NCI-H82 (cell line): ENCODE measurements around the gene JKAMP.
"Not testable (repeated sequence)": the region's sequence is repeated elsewhere in the genome, so short reads cannot be mapped to it uniquely, and the experiment has no call there.

Source experiments
- DNase-seq: peaks from one replicate; lab custom pipeline; 2025; lab: John Stamatoyannopoulos, UW

The JKAMP gene, protein sequence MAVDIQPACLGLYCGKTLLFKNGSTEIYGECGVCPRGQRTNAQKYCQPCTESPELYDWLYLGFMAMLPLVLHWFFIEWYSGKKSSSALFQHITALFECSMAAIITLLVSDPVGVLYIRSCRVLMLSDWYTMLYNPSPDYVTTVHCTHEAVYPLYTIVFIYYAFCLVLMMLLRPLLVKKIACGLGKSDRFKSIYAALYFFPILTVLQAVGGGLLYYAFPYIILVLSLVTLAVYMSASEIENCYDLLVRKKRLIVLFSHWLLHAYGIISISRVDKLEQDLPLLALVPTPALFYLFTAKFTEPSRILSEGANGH

DNA sequence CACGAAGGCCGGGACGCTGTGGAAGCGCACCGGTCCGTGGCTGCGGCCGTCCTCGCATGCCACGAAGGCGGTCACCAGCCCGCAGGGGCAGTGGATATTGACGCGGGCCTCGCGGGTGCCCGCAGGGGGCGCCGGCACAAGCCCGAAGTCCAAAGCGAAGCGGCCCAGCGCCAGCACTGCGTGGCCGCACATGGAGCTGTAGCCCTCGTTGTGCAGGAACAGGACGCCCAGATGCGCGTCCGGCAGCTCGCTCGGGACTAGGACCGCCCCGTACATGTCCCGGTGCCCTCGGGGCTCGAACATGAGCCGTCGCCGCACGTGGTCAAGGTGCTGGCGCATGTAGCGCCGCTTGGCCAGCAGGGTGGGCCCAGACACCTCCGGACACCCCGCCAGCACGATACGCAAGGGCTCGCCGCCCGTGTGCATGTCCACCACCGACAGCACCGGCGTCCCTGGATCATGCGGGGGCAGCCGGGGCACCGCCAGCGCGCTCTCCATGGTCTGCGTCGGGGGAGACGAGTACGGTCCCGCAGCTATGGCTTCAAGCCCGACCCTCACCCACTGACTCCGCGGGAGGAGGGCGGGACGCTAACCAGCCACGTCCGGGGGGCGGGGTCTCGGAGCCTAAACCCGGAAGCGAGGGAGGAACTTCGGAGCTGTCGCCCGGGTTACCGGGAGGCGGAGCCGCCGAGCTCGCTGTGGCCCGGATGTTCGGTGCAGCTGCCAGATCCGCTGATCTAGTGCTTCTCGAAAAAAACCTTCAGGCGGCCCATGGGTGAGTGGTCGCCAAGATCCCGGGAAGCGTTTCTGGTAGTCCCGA is at the start of gene JKAMP, which contains the start of gene L3HYPDH:
TSS of gene JKAMP (plus strand) at position 699 of the 820 bp plus-strand sequence. CDS start at position 772, 73 bp downstream.
TSS of gene L3HYPDH (minus strand) at position 590 of the 820 bp plus-strand sequence. CDS start at position 498, 92 bp downstream.
- peak; percentile 97 for DNase-seq

DNA sequence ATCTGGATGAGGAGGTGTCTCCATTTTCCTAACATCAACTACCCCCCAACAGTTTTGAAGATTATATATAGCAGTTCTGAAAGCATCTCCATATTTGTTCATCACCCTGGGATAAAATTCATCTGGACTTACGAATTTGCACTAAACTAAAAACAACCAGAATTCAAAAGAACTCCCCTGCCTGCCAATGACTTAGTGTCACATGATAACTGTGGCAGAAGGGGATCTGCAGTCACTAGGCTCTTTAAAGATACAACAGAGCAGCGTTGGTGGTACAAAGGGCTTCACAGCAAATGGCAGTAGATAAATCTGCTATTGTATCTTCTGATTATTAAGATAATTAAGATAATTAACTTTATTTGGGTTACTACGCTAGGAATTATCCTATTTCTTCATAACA is 49.2 kb upstream of the JKAMP start:
- no peak for DNase-seq

DNA sequence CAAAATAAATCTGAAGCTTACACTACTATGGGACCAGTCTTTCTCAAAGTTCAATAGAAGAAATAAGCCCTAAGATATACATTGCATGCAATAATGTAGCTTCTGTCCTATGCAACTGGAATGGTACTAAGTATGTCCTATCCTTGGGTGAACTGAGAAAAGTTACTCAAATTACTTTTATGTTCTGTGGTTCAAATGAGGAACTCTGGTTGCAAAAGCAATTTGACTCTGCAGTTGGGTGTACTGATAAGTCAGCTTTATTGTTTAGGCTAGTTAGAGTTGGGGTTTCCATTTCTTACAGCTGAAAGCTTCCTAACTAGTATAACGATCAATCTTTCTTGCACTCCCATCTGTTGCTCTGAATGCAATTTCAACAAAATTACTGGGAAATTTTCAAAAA is 48.3 kb upstream of the JKAMP start:
- DNase-seq = no peak

DNA sequence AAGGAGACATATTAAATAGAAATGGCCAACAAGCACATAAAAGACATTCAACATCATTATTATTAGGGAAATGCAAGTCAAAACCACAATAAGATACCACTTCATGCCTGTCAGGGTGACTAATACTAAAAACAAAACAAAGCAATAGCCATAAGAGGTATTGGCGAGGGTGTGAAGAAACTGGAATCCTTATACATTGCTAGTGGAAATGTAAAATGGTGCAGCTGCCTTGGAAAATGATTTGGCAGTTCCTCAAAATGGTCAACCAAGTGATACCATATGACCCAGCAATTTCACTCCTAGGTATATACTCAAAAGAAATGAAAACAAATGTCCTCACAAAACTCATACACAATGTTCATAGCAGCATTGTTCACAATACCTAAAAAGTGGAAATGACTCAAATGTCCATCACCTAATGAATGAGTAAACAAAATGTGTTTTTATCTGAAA is 46.1 kb upstream of the JKAMP start:
- no peak for DNase-seq

DNA sequence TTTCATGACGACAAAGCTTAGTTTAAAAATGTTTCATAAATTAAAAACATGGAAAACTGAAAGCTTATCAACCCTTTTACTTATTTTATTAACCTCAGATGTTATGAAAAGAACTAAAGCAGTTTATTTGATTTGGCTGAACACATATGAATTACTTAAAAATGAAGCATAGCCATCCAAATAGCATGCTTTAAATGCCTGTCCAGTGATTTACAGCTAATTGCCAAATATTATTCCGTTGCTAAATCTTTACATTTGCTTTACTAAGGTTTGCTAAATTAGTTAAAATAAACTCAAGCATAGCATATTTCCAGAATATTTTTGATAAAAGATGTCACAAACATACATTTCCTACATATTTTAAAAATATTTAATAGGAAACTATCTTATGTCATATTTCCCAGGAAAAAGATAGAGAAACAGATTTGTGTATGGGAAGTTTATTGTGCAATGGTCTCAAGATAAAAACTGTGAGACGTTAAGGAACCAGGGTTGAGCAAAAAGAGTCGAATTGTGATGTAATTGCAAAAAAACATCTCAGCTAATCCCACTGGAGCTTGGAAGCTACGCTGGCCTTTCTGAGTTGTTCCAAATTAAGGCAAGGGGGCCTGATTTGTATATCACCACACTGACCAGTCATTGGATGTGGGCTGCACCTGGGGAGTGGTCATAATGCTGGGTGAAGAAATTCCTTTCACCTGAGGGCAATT is 44.9 kb upstream of the JKAMP start:
- DNase-seq = no peak

DNA sequence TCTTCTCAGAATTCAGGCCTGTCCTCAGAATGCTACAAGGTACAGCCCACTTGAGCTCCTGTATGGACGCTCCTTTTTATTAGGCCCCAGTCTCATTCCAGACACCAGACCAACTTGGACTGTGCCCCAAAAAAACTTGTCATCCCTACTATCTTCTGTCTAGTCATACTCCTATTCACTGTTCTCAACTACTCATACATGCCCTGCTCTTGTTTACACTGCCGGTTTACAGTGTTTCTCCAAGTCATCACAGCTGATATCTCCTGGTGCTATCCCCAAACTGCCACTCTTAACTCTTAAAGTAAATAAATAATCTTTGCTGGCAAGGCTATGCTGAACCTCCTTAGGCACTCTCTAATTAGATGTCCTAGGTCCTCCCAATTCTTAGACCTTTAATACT is 35.6 kb upstream of the JKAMP start:
- not testable (repeated sequence) for DNase-seq

DNA sequence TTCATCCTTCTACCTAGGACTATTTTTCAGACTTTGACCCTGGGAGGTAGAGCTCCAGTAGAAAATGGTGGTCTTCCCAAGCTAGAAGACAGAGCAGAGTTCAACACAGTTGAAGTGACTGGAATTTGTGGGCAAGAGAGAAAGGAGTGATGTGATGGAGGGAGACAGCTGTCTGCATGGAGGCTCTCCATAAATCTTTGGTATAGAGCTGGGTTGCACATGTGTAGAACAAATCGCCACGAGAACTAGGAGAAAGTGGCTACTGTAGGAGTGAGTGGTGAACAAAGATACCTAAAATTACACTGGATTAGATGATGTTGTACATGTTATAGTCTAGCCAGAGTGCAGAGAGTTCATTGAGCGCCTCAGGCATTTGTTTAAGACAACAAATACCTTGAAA is 33.6 kb upstream of the JKAMP start:
- no peak for DNase-seq

DNA sequence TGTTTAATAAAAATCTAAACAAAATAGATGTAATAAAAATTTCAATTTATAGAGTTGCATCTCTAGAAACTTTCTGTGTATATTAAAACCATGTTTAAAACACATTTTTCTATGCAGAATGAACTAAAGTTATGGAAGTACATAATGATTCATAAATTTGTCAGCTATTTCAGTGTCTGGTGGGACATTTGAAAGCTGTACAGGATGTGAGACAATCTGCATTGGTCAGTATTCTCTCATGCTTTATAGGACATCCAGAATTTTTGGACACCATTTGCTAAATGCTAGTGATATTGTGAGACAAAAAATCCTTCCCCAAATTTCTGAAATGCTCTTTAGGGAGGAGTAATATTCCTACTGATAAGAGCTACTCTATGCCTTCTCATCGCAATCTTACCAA is 32.5 kb upstream of the JKAMP start:
- DNase-seq = no peak

DNA sequence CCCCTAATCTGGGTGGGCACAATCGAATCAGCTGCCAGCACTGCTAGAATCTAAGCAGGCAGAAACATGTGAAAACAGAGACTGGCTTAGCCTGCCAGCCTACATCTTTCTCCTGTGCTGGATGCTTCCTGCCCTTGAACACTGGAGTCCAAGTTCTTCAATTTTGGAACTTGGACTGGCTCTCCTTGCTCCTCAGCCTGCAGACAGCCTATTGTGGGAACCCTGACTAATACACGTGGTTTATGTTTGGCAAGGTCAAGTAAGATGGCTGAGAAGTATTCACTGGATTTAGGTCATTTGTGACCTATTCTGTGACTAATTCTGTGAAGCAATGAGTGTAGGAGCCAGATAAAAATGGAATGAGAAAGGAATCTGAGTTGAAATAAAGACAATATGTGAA is 30.2 kb upstream of the JKAMP start:
- DNase-seq = no peak

DNA sequence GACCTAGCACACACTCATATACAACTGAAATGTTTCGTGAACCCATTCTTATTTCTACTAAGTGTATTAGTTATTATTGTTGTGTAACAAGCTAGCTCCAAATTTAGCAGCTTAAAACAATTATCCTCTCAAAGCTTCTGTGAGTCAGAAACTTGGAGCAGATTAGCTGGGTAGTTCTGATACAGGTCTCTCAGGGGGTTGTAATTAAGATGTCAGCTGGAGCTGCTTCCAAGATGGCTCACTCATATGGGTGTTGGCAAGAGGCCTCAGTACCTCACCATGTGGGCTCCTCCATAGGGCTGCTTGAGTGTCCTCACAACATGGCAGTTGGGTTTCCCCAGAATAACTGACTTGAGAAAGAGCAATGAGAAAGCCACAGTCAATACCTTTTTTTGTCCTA is 28.9 kb upstream of the JKAMP start:
- peak; percentile 46 for DNase-seq

DNA sequence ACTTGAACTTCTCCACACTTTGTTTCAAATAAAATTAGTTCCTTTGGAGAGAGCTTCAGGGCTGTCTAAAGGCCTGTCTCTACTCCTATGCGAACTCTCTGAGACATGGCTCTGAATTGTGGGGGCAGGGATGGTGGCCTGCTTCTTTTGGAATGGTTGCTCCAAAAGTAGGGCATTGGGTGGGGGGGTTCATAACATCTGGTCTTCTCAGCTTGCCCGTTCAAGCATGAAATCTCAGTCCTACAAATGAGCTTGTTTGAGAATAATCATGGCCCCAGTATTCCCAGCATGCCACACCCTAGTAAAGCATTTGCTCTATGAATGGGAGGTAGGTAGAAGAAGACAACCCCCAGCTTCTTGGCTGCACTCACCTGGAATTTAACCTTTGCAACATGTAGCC is 25.8 kb upstream of the JKAMP start:
- peak; percentile 13 for DNase-seq

DNA sequence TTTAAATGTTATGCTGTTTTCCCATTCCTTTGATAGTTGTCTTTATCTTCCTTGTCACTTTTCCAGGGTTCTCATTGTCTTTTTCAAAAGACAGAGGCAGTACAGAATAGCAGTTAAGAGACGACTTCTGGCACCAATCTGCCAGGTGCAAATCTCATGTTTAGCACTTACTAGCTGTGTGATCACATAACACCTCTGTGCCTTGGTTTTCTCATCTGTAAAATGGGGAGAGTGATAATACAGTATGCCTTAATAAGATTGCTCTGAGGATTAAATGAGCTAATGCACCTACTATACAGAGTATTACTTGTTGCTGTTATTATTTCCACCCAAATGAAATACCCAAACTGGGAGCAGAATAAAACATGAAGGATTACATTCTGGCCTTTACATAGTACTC is 23.9 kb upstream of the JKAMP start:
- DNase-seq = no peak

DNA sequence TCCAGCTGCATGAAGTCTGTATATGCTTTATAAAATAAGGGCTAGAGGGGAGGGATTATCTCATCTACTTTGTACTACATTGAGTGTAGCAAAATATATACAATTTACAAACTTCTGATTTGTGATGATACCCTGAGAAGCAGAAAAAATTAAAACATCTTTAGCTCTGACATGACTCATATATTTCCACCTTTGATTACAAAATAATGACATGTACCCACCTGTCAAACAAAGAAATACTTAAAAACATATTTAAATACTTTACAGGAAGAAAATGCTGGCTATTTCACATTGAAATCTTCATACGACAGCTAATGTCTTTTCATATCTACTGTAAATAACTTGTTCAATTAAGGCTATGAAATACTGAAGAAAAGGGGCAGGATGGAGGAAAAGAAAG is 22.4 kb upstream of the JKAMP start:
- no peak for DNase-seq

DNA sequence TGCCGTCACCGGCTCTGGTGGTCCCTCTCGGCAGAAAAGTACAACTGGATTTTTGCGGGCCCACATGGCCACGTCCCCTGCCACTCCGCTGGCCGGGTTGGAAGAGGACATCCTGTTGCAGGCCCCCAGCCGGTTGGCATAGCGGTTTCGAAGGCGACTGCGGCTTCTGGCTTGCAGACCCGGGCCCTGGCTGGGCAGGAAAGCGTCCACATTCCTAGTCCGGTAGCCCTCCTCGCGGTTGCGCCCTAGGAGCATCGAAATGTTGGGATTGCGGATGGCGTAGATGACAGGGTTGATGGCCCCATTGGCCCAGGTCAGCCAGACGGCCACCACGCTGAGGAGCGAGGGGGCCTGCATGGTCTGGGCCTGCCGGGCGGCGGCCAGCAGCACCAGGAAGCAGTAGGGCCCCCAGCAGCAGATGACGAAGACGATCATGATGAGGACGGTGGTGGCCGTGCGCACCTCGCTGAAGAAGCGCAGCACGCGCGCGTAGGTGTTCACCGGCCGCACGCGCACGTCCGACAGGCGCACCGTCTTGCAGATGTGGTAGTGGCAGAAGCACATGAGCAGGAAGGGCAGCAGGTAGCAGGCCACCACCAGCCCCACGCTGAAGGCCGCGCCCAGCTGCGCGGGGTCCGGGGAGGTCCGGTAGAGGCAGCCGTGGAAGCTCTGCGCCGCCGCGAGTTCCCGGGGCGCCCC is 20.4 kb upstream of the JKAMP start:
- no peak for DNase-seq

DNA sequence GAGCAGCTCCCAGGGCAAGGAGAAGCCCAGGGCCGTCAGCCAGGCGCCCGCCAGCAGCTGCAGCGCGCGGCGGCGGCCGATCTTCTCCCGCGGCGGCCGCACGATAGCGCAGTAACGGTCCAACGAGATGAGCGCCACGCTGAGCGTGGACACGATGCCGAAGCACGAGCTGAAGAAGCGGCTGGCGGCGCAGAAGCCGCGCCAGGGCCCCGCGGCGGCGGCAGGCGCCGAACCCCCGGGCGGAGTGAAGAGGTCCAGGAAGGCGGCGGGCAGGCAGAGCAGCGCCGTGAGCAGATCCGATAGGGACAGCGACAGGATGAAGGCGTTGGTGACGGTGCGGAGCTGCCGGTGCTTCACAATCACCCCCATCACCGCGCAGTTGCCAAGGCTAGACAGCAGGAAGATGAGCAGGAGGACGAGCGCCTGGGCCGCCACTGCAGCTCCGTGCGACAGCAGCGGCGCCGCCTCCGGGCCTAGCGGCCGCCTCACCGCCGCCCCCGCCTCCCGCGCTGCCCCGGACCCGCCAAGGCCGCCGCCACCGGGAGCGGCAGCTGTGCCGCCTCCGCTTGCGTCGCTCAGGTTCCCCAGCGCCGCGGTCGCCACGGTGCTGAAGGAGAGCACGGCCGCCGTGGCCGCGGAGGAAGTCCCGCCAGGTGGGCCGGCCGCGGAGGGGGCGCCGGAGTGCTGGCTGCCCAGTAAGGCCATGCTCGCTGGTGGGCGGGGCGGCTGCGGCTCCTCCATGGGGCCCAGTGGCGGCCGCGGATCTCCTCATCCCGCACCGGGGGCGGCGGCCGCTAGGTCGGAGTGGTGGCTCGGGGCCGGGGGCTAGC is 19.6 kb upstream of the JKAMP start:
- no peak for DNase-seq

DNA sequence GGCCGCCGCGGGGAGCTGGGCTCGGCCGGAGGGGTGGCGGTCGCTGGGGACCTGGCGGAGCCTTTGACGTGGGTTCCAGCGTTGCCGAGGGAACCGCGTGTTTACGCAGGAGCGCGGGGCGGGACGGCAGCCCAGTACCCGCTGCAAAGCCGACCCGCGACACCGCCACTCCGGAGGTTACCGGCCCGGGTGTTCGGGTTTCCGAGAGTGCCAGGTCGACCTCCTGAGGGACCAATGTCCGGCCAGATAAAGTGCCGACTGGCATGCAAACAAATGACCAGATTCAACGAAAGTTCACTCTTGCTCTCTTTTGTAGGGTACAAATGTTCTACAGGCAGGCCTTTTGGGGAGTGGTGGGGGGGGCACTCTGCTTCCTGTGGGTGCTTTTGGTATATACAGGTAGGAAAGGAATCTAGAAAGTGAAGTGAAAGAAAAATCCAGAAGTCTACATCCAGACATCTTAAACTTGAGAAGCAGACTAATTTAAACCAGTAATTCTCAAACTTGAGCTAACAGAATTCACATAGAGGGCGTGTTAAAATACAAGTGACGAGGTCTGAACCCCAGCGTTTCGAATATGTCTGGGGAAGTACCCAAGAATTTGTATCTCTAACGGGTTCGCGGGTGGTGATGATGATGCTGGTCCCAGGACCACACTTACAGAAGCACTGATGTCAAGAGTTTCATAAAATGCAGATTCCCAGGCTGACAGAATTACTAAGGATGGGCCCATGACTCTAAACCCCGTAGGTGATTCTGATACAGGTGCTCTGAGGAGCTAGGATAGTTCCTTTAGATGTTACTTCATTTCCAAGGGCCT is 18.8 kb upstream of the JKAMP start, which contains the start of gene GPR135:
TSS of gene GPR135 (minus strand) at position 65 of the 820 bp plus-strand sequence. CDS start 154 bp downstream, outside the sequence.
- DNase-seq = no peak

DNA sequence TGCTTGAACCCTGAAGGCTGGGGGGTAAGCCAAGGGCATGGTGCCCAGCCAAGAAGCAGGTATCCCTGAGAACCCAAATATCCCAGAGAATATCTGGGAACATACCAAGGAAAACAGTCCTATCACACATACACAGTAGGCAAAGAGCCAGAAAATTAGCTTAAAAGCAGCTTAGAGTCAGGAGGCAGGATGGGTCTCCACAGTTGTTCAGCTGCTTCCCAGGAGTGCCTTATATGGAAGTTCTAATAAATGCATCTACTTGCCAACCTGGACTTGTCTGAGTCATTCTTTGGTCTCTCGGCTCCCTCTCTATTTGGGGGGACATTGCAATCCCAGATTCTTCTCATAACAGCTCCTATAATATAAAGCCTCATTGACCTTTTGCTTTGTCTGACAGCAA is 10.1 kb upstream of the JKAMP start:
- DNase-seq = peak; percentile 68

DNA sequence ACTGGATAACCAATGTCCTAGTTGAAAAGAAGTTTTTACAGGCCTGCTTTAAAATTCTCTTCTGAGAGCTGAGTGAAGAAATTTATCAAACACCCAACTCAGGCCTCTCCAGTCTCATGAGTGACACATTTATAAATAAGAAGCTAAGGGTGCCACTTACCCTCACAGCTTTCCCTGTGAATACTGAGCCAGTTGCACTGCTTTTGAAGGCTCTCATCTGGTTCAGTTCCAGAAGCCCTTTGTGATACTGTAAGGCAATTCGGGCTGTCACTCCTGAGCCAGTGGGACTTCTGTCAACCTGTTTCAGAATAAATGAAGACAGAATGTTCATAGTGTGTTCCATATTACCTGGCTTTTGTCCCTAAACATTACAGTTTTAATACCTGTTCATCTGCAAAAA is 8.6 kb upstream of the JKAMP start:
- DNase-seq = no peak

DNA sequence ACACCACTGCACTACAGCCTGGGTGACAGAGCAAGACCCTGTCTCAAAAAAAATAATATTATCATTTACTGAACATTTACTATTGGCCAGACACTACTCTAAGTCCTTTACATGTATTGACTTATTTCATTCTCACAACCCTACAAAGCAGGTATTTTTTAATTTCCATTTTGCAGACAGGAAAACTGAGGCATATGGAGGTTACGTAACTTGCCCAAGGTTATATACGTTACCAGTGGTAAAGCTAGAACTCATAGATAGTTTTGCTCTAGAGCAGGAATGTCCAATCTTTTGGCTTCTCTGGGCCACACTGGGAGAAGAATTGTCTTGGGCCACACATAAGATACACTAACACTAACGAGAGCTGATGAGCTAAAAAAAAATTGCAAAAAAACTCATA is 5.8 kb upstream of the JKAMP start:
- no peak for DNase-seq

DNA sequence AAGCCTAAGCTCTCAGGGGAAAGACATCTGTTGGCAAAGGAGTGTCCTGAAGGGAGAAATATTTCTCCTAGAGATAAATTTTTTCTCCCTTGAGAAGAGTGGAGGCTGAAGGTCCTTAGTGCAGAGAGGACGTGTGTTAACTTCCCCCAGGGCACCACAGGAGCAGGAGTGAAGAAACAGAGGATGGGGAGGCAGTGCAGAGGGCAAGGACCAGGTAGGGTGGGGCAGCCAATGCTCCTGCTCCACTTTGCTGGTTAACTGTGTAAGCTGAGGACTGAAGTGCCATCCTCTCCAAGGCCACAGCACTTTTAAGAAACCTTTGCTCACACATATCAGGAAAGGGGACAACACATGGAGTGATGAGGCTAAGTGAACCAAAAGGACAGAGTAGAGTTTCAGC is 4.2 kb upstream of the JKAMP start:
- DNase-seq = no peak
